Panc1 (cell line): Measurements from ENCODE around the gene C3orf85. TPM values are rescaled to one million over a fixed set of nuclear protein-coding genes. Genes with fewer than 3 reads are reported as not detected.

Experiments
- ATAC-seq: fragments of 200-7000 bp; cut with Tn5 transposase; 2 replicates; pipeline ENCODE4 v1.9.1; 2020; ENCODE audit warnings: mild to moderate bottlenecking, moderate library complexity
- BruUV-seq: library from RNA; stranded (reverse); fragments of 400-500 nt; replicated peaks from 2 replicates; lab custom pipeline; 2021; lab: Mats Ljungman, UMichigan
- CTCF ChIA-PET: fragments of 300-600 bp; sonication (Branson Sonifier 250); formaldehyde crosslinking; loops from one replicate; lab custom pipeline; 2022; ENCODE audit warnings: antibody characterized with exemption; lab: Charles Lee
- POLR2A ChIA-PET: fragments of 300-600 bp; sonication (Branson Sonifier 250); formaldehyde crosslinking; loops from one replicate; lab custom pipeline; 2022; ENCODE audit warnings: antibody characterized with exemption; lab: Charles Lee
- DNase-seq: peaks from one replicate; pipeline ENCODE4 v3.0.0-alpha.2; 2010; ENCODE audit warnings: low read depth, low spot score
- H3K27ac ChIP-seq: 2 replicates; pipeline ENCODE4 v1.5.1; 2011; ENCODE audit warnings: mild to moderate bottlenecking, low read length, inconsistent platforms
- H3K27me3 ChIP-seq: fragments of 200-500 bp; sonication (Bioruptor generic); 2 replicates; pipeline ENCODE4 v1.6.0; 2014; ENCODE audit warnings: low read length, inconsistent platforms; ENCODE audit not compliant: control insufficient read depth, insufficient read depth
- H3K36me3 ChIP-seq: fragments of 200-500 bp; sonication (Bioruptor generic); 2 replicates; pipeline ENCODE4 v1.5.1; 2014; ENCODE audit warnings: inconsistent platforms, mild to moderate bottlenecking, low read length, moderate library complexity; ENCODE audit not compliant: control insufficient read depth, insufficient read depth
- H3K4me1 ChIP-seq: 2 replicates; pipeline ENCODE4 v1.5.1; 2011; ENCODE audit warnings: inconsistent platforms, mild to moderate bottlenecking, low read length, moderate library complexity; ENCODE audit not compliant: control insufficient read depth, insufficient read depth
- H3K4me3 ChIP-seq, 2 experiments: 2 replicates each; pipeline ENCODE4 v1.5.1; 2011 to 2012; ENCODE audit warnings: low read depth in 2 of 2, low read length in 2 of 2, mild to moderate bottlenecking in 2 of 2, inconsistent platforms in 1 of 2, moderate library complexity in 1 of 2
- H3K9me3 ChIP-seq: fragments of 200-500 bp; sonication (Bioruptor generic); 2 replicates; pipeline ENCODE4 v1.5.1; 2014; ENCODE audit warnings: low read depth, mild to moderate bottlenecking, inconsistent platforms, low read length, moderate library complexity; ENCODE audit not compliant: control insufficient read depth, insufficient read depth
- CTCF ChIP-seq: fragments of 450-650 bp; IDR thresholded peaks from 2 replicates; pipeline ENCODE4 v1.5.1; 2017; ENCODE audit warnings: mild to moderate bottlenecking
- POLR2AphosphoS5 ChIP-seq: IDR thresholded peaks from 2 replicates; pipeline ENCODE4 v1.6.1; 2012; ENCODE audit warnings: mild to moderate bottlenecking, low read depth, low read length, moderate library complexity
- REST ChIP-seq, 2 experiments: IDR thresholded peaks; 2 replicates each; pipeline ENCODE4 v1.6.1; 2011 to 2012; ENCODE audit warnings: low read depth in 2 of 2, control low read depth in 1 of 2, low read length in 1 of 2, mild to moderate bottlenecking in 1 of 2, moderate library complexity in 1 of 2; ENCODE audit not compliant: insufficient read depth in 1 of 2
- SIN3A ChIP-seq: IDR thresholded peaks from 2 replicates; pipeline ENCODE4 v1.6.1; 2012; ENCODE audit warnings: low read depth, mild to moderate bottlenecking, low read length, moderate library complexity, borderline replicate concordance; ENCODE audit not compliant: insufficient read depth
- TCF7L2 ChIP-seq: IDR thresholded peaks from 2 replicates; pipeline ENCODE4 v1.6.1; 2011; ENCODE audit warnings: mild to moderate bottlenecking, low read depth, low read length, inconsistent platforms
- in situ Hi-C: cut with HindIII; loops from 2 replicates; pipeline ENCODE4 v1.10.0; 2016; ENCODE audit warnings: low sequenced_read_pairs, low pct_unique_long_range_greater_than_20kb
- intact Hi-C: fragments of 100-400 bp; cut with micrococcal nuclease; formaldehyde crosslinking; loops from one replicate; pipeline ENCODE4 v1.10.0; 2022; ENCODE audit not compliant: unreplicated experiment
- total RNA-seq: library from RNA; stranded (reverse); gene quantifications from one replicate; pipeline ENCODE4 v1.2.1, GENCODE V29; 2021; ENCODE audit not compliant: unreplicated experiment

The C3orf85 gene
- total RNA-seq, 1 experiment from 2014 or later, result not detected

- TF ChIP-seq SIN3A (no peak), CTCF (no peak), POLR2AphosphoS5 (no peak), REST (IDR thresholded peaks at IDR 0.05; ENCODE audit: insufficient read depth in 1 of 2, low read depth in 2 of 2, low read length in 1 of 2) (no peak), TCF7L2 (no peak)
- H3K4me3 ChIP-seq, result no peak overlapping the region
- ATAC-seq (no peak), DNase-seq (no peak)
- H3K4me1 ChIP-seq, result no peaks in the 10 kb centered on the region
- POLR2A ChIA-PET, result no interaction called here
- no TSS peak for BruUV-seq
- H3K27me3 ChIP-seq, result no peaks in the 10 kb centered on the region
- H3K27ac ChIP-seq, result no peak overlapping the region
- CTCF ChIA-PET, result no interaction called here
- no peaks in the 10 kb centered on the region for H3K9me3 ChIP-seq
- no peaks in the 10 kb centered on the region for H3K36me3 ChIP-seq
- intact Hi-C loops, result no loop called here
- in situ Hi-C loops, result no loop called here
These were observed 41.4 kb upstream of the C3orf85 start for GRCh38 chr3:109095166-109095565.

- in situ Hi-C loops, result no loop called here
- ChIA-PET POLR2A (no interaction called here), CTCF (no interaction called here)
- H3K27ac ChIP-seq, result no peak overlapping the region
- intact Hi-C loops, result no loop called here
- TF ChIP-seq CTCF, result peak; percentile 60
- no peak for TF ChIP-seq TCF7L2
- no peaks in the 10 kb centered on the region for H3K27me3 ChIP-seq
- no peaks in the 10 kb centered on the region for H3K36me3 ChIP-seq
- ATAC-seq, result 0 out of 2 replicates have a peak, but pooled peaks have one; percentile 68
- no peak overlapping the region for H3K4me3 ChIP-seq
- DNase-seq, result no peak
- no peaks in the 10 kb centered on the region for H3K4me1 ChIP-seq
- H3K9me3 ChIP-seq, result no peaks in the 10 kb centered on the region
- BruUV-seq, result no TSS peak
These were observed 38.4 kb upstream of the C3orf85 start for GRCh38 chr3:109098079-109098644.
